ENCODE data around the gene RGP1.

DNA sequence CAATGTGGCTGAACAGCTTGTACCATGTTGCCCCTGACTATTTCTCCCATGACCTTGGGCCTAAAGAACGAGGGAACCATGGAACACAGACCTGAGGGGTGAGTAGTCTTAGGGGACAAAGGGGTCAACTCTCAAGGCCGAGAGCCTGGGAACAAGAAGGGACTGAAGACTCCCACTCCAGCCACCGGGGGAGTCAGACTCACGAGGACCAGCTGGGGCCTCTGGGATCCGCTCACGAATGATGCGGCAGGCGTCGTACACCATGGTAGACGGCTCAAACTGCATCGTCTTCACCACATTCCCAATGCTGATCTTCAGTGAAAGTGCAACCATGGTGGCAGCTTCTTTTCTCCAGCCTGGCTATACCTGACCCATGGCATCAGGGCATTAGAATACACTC is 23.7 kb upstream of the RGP1 start:
- TF ChIP-seq, protein P1, sequence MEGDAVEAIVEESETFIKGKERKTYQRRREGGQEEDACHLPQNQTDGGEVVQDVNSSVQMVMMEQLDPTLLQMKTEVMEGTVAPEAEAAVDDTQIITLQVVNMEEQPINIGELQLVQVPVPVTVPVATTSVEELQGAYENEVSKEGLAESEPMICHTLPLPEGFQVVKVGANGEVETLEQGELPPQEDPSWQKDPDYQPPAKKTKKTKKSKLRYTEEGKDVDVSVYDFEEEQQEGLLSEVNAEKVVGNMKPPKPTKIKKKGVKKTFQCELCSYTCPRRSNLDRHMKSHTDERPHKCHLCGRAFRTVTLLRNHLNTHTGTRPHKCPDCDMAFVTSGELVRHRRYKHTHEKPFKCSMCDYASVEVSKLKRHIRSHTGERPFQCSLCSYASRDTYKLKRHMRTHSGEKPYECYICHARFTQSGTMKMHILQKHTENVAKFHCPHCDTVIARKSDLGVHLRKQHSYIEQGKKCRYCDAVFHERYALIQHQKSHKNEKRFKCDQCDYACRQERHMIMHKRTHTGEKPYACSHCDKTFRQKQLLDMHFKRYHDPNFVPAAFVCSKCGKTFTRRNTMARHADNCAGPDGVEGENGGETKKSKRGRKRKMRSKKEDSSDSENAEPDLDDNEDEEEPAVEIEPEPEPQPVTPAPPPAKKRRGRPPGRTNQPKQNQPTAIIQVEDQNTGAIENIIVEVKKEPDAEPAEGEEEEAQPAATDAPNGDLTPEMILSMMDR (IDR thresholded peaks at IDR 0.05; ENCODE audit: insufficient read depth, low read depth, low read length): no peak
- TF ChIP-seq EZH2 (IDR thresholded peaks at IDR 0.05; ENCODE audit: insufficient read depth, low read length): no peak

Data from astrocyte (in vitro differentiated cells and primary cell).